Liver (tissue), 9 donors: ENCODE data around the gene SGSH. TPM values are rescaled to one million over a fixed set of nuclear protein-coding genes. Genes with fewer than 3 reads are reported as not detected.

Experiments
- DNase-seq: peaks from one replicate; pipeline ENCODE4 v3.0.0-alpha.2; 2017; ENCODE audit warnings: low spot score
- H3K27ac ChIP-seq, 2 donors: one replicate each; pipeline ENCODE4 v1.7.0; 2013; ENCODE audit warnings: inconsistent platforms in 2 of 2, low read length in 2 of 2, control low read depth in 1 of 2, low read depth in 1 of 2, mild to moderate bottlenecking in 1 of 2
- H3K27me3 ChIP-seq, 4 donors: one replicate each; pipeline versions ENCODE4 v1.6.1 to v1.7.0; 2013; ENCODE audit warnings: low read length in 3 of 4, inconsistent platforms in 1 of 4, mild to moderate bottlenecking in 1 of 4, moderate library complexity in 1 of 4; ENCODE audit not compliant: control insufficient read depth in 4 of 4, insufficient read depth in 4 of 4
- H3K36me3 ChIP-seq, 4 donors: one replicate each; pipeline versions ENCODE4 v1.6.1 to v1.7.0; 2013; ENCODE audit warnings: low read length in 3 of 4, mild to moderate bottlenecking in 3 of 4, low read depth in 1 of 4, moderate library complexity in 1 of 4; ENCODE audit not compliant: control insufficient read depth in 4 of 4, insufficient read depth in 3 of 4
- H3K4me1 ChIP-seq, 4 donors: one replicate each; pipeline versions ENCODE4 v1.6.1 to v1.7.0; 2013; ENCODE audit warnings: low read length in 3 of 4, mild to moderate bottlenecking in 3 of 4, moderate library complexity in 1 of 4; ENCODE audit not compliant: control insufficient read depth in 4 of 4, insufficient read depth in 4 of 4
- H3K4me3 ChIP-seq, 3 donors: one replicate each; pipeline versions ENCODE4 v1.6.1 to v1.7.0; 2013; ENCODE audit warnings: low read length in 3 of 3, control low read depth in 1 of 3, low read depth in 1 of 3, mild to moderate bottlenecking in 1 of 3
- H3K9ac ChIP-seq, 2 donors: one replicate each; pipeline ENCODE4 v1.7.0; 2013; ENCODE audit warnings: low read length in 2 of 2, mild to moderate bottlenecking in 2 of 2, moderate library complexity in 2 of 2, control low read depth in 1 of 2, low read depth in 1 of 2
- H3K9me3 ChIP-seq, 4 donors: one replicate each; pipeline versions ENCODE4 v1.6.1 to v1.7.0; 2013; ENCODE audit warnings: low read length in 3 of 4; ENCODE audit not compliant: control insufficient read depth in 4 of 4
- ATF3 ChIP-seq: IDR thresholded peaks from 2 replicates; pipeline ENCODE4 v1.6.1; 2016; ENCODE audit warnings: antibody characterized with exemption
- CTCF ChIP-seq: fragments of 150-350 bp; IDR thresholded peaks from 2 replicates; pipeline ENCODE4 v1.5.1; 2017; ENCODE audit warnings: improper control_type of control experiment, low read depth, low read length; ENCODE audit not compliant: missing input control
- EGR1 ChIP-seq, 2 donors: IDR thresholded peaks; 2 replicates each; pipeline ENCODE4 v1.6.1; 2016 to 2018; ENCODE audit warnings: antibody characterized with exemption in 2 of 2, low read depth in 2 of 2
- FOXA1 ChIP-seq: IDR thresholded peaks from 2 replicates; pipeline ENCODE4 v1.6.1; 2016; ENCODE audit warnings: antibody characterized with exemption
- FOXA2 ChIP-seq: IDR thresholded peaks from 2 replicates; pipeline ENCODE4 v1.6.1; 2016; ENCODE audit warnings: antibody characterized with exemption
- GABPA ChIP-seq, 2 donors: IDR thresholded peaks in 1 of 2; conservative IDR thresholded peaks in 1 of 2; 2 replicates each; pipeline ENCODE4 v1.6.1; 2016; ENCODE audit warnings: antibody characterized with exemption in 2 of 2, mild to moderate bottlenecking in 1 of 2, moderate library complexity in 1 of 2
- HNF4A ChIP-seq, 2 donors: conservative IDR thresholded peaks; 2 replicates each; pipeline ENCODE4 v1.6.1; 2016; ENCODE audit warnings: antibody characterized with exemption in 2 of 2, mild to moderate bottlenecking in 2 of 2
- HNF4G ChIP-seq: IDR thresholded peaks from 2 replicates; pipeline ENCODE4 v1.6.1; 2016; ENCODE audit warnings: antibody characterized with exemption
- JUND ChIP-seq, 2 donors: IDR thresholded peaks; 2 replicates each; pipeline ENCODE4 v1.6.1; 2016; ENCODE audit warnings: antibody characterized with exemption in 2 of 2
- MAX ChIP-seq: IDR thresholded peaks from 2 replicates; pipeline ENCODE4 v1.6.1; 2016; ENCODE audit warnings: antibody characterized with exemption
- NR2F2 ChIP-seq: IDR thresholded peaks from 2 replicates; pipeline ENCODE4 v1.6.1; 2016; ENCODE audit warnings: antibody characterized with exemption
- RAD21 ChIP-seq, 2 donors: IDR thresholded peaks; 2 replicates each; pipeline ENCODE4 v1.6.1; 2016; ENCODE audit warnings: antibody characterized with exemption in 2 of 2, mild to moderate bottlenecking in 2 of 2
- REST ChIP-seq: IDR thresholded peaks from 2 replicates; pipeline ENCODE4 v1.6.1; 2016; ENCODE audit warnings: antibody characterized with exemption, mild to moderate bottlenecking
- RXRA ChIP-seq, 2 donors: IDR thresholded peaks; 2 replicates each; pipeline ENCODE4 v1.6.1; 2017 to 2018; ENCODE audit warnings: antibody characterized with exemption in 2 of 2, mild to moderate bottlenecking in 1 of 2
- SP1 ChIP-seq: IDR thresholded peaks from 2 replicates; pipeline ENCODE4 v1.6.1; 2018; ENCODE audit warnings: antibody characterized with exemption, mild to moderate bottlenecking
- TAF1 ChIP-seq: conservative IDR thresholded peaks from 2 replicates; pipeline ENCODE4 v1.6.1; 2016; ENCODE audit warnings: antibody characterized with exemption, mild to moderate bottlenecking
- YY1 ChIP-seq: IDR thresholded peaks from 2 replicates; pipeline ENCODE4 v1.6.1; 2016; ENCODE audit warnings: antibody characterized with exemption, mild to moderate bottlenecking
- ZBTB33 ChIP-seq: IDR thresholded peaks from 2 replicates; pipeline ENCODE4 v1.6.1; 2016; ENCODE audit warnings: antibody characterized with exemption
- WGBS: extraction: QIAGEN DNeasy Blood & Tissue Kit; methylation state at CpG from one replicate; pipeline ENCODE4 v1.1.7; 2013; 5-methylcytosine and 5-hydroxymethylcytosine counted together
- polyA plus RNA-seq, 2 donors: library from polyadenylated mRNA; stranded (reverse) in 1 of 2; unstranded in 1 of 2; fragments of 200-250 nt in 1 of 2; fragments of >200 nt in 1 of 2; fragmentation: Nextera tagmentation in 1 of 2; extraction: Ambion mirVana in 1 of 2; gene quantifications; one replicate each; pipeline versions ENCODE4 v1.2.1 to v1.2.3, GENCODE V29; 2013 to 2015
- total RNA-seq, 2 donors: library from RNA; depleted of rRNA; stranded (reverse); fragments of >200 nt; gene quantifications; one replicate each; pipeline ENCODE4 v1.2.3, GENCODE V29; 2014
- donor health status: healthy.
- donor health status: healthy.
- donor health status: healthy.
- donor health status: healthy.
- donor health status: healthy.

SGSH gene
- total and polyA plus RNA-seq, 4 donors: 5.8 to 19.8 (median 12.9) TPM

GRCh38 chr17:80220736-80221215 is 643 bp upstream of the SGSH start:
- H3K27ac ChIP-seq: no peak overlapping the region
- H3K36me3 ChIP-seq: peaks cover 0 to 6% (median 2%) of the 10 kb centered on the region in 4 donors
- peak overlapping the region; percentile 71 to 93 (median 80) for H3K4me3 ChIP-seq
- H3K4me1 ChIP-seq: peaks cover 0 to 21% (median 9%) of the 10 kb centered on the region in 4 donors
- 11% methylated on average over 41 of the region's 41 CpGs for WGBS
- DNase-seq: no peak
- no peaks in the 10 kb centered on the region for H3K9me3 ChIP-seq
- TF ChIP-seq SP1: no peak
- TF ChIP-seq JUND (IDR thresholded peaks at IDR 0.05): no peak
- TF ChIP-seq ZBTB33: no peak
- TF ChIP-seq HNF4G: no peak
- no peak for TF ChIP-seq RAD21 (IDR thresholded peaks at IDR 0.05)
- TF ChIP-seq ATF3: no peak
- TF ChIP-seq NR2F2: no peak
- no peak for TF ChIP-seq CTCF
- no peak for TF ChIP-seq TAF1
- no peak for TF ChIP-seq FOXA1
- no peak for TF ChIP-seq MAX
- no peak for TF ChIP-seq GABPA (IDR thresholded peaks at IDR 0.05 in 1 of 2, conservative IDR thresholded peaks at IDR 0.05 in 1 of 2)
- TF ChIP-seq FOXA2: no peak
- no peak for TF ChIP-seq YY1
- no peak for TF ChIP-seq REST
- no peak for TF ChIP-seq RXRA (IDR thresholded peaks at IDR 0.05)
- H3K27me3 ChIP-seq: no peaks in the 10 kb centered on the region
- peak overlapping the region in 1 of 2 donors; percentile 20 for H3K9ac ChIP-seq

- 3% methylated on average over 5 of the region's 5 CpGs for WGBS
- H3K9me3 ChIP-seq: no peaks in the 10 kb centered on the region
- peaks cover 0 to 8% (median 2%) of the 10 kb centered on the region in 4 donors for H3K36me3 ChIP-seq
- no peak for DNase-seq
- peak overlapping the region; percentile 75 to 96 for H3K9ac ChIP-seq
- peak overlapping the region; percentile 71 to 93 (median 80) for H3K4me3 ChIP-seq
- H3K27me3 ChIP-seq: no peaks in the 10 kb centered on the region
- H3K27ac ChIP-seq: peak overlapping the region; percentile 59 to 80
- peaks cover 0 to 21% (median 9%) of the 10 kb centered on the region in 4 donors for H3K4me1 ChIP-seq
- TF ChIP-seq SP1 (no peak), ATF3 (no peak), CTCF (no peak), EGR1 (IDR thresholded peaks at IDR 0.05; ENCODE audit: low read depth in 2 of 2) (no peak), REST (no peak), TAF1 (no peak), FOXA2 (no peak), HNF4G (no peak), HNF4A (conservative IDR thresholded peaks at IDR 0.05) (no peak), RAD21 (IDR thresholded peaks at IDR 0.05) (no peak), NR2F2 (no peak), YY1 (no peak), FOXA1 (no peak)
These were observed 425 bp downstream of the SGSH start for GRCh38 chr17:80219763-80220053.
